K562 (cell line): ENCODE data around the gene ZNHIT2. TPM values are rescaled to one million over a fixed set of nuclear protein-coding genes. Genes with fewer than 3 reads are reported as not detected.

Experiments used
- C11orf30 ChIP-seq: fragments of 450-650 bp; IDR thresholded peaks from 2 replicates; pipeline ENCODE4 v1.6.1; 2016; ENCODE audit warnings: low read depth, mild to moderate bottlenecking
- CHCHD3 ChIP-seq: fragments of 250-450 bp; sonication (Bioruptor Pico); IDR thresholded peaks from 2 replicates; pipeline ENCODE4 v2.1.2; 2022; ENCODE audit warnings: mild to moderate bottlenecking
- GATAD2B ChIP-seq: fragments of 450-650 bp; IDR thresholded peaks from 2 replicates; pipeline ENCODE4 v1.6.1; 2017; ENCODE audit warnings: mild to moderate bottlenecking, borderline replicate concordance
- HNRNPK ChIP-seq: fragments of 200-400 bp; formaldehyde crosslinking; IDR thresholded peaks from one replicate; pipeline ENCODE4 v1.6.1; 2018; ENCODE audit warnings: mild to moderate bottlenecking, low read depth, low read length; ENCODE audit not compliant: poor library complexity, severe bottlenecking
- NBN ChIP-seq: fragments of 450-650 bp; IDR thresholded peaks from 2 replicates; pipeline ENCODE4 v1.6.1; 2016; ENCODE audit warnings: low read depth, mild to moderate bottlenecking
- NCOA4 ChIP-seq: fragments of 450-650 bp; IDR thresholded peaks from 2 replicates; pipeline ENCODE4 v1.6.1; 2018; ENCODE audit warnings: mild to moderate bottlenecking; ENCODE audit not compliant: partially characterized antibody
- NFE2 ChIP-seq: IDR thresholded peaks from 2 replicates; pipeline ENCODE4 v1.6.1; 2014; ENCODE audit warnings: antibody characterized with exemption, low read depth
- NFE2L1 ChIP-seq: fragments of 450-650 bp; IDR thresholded peaks from 2 replicates; pipeline ENCODE4 v1.6.1; 2016; ENCODE audit warnings: missing genetic modification characterization, low read depth, mild to moderate bottlenecking, missing compliant biosample characterization, moderate library complexity, borderline replicate concordance
- NFIX ChIP-seq: fragments of 250-450 bp; sonication (Bioruptor Pico); IDR thresholded peaks from 2 replicates; pipeline ENCODE4 v1.4.0; 2020; ENCODE audit warnings: low read depth, mild to moderate bottlenecking, moderate library complexity
- PCBP1 ChIP-seq: fragments of 200-400 bp; formaldehyde crosslinking; IDR thresholded peaks from 2 replicates; pipeline ENCODE4 v1.6.1; 2018; ENCODE audit warnings: mild to moderate bottlenecking, low read depth, low read length; ENCODE audit not compliant: poor library complexity, severe bottlenecking
- PML ChIP-seq: IDR thresholded peaks from 2 replicates; pipeline ENCODE4 v1.6.1; 2012; ENCODE audit warnings: low read length, inconsistent platforms
- SLC30A9 ChIP-seq: fragments of 250-450 bp; sonication (Bioruptor Pico); IDR thresholded peaks from 2 replicates; pipeline ENCODE4 v1.8.0; 2022; ENCODE audit warnings: mild to moderate bottlenecking, moderate library complexity
- SMAD1 ChIP-seq: fragments of 150-350 bp; IDR thresholded peaks from 2 replicates; pipeline ENCODE4 v1.6.1; 2014; ENCODE audit warnings: low read length, low read depth; ENCODE audit not compliant: partially characterized antibody
- SNIP1 ChIP-seq: fragments of 450-650 bp; IDR thresholded peaks from 2 replicates; pipeline ENCODE4 v1.7.1; 2017; ENCODE audit warnings: low read depth, mild to moderate bottlenecking
- SOX6 ChIP-seq: fragments of 450-650 bp; IDR thresholded peaks from 2 replicates; pipeline ENCODE4 v1.6.1; 2014; ENCODE audit warnings: mild to moderate bottlenecking
- SP1 ChIP-seq: sonication (generic); formaldehyde crosslinking; IDR thresholded peaks from 2 replicates; pipeline ENCODE4 v1.8.1; 2022; ENCODE audit warnings: mild to moderate bottlenecking, missing genetic modification reagents
- ZNF561 ChIP-seq: fragments of 450-650 bp; formaldehyde crosslinking; conservative IDR thresholded peaks from 2 replicates; pipeline ENCODE4 v1.4.0; 2020; ENCODE audit warnings: mild to moderate bottlenecking, moderate library complexity
- ZNF717 ChIP-seq: fragments of 250-450 bp; sonication (Bioruptor Pico); IDR thresholded peaks from 2 replicates; pipeline ENCODE4 v1.5.0; 2021
- polyA plus RNA-seq, 8 experiments: library from polyadenylated mRNA; depleted of rRNA in 4 of 8; stranded (reverse) in 5 of 8; unstranded in 3 of 8; fragments of >200 nt; fragmentation: Nextera tagmentation in 2 of 8; fragmentation: Illumina TruSeq in 1 of 8; extraction: Ambion mirVana in 2 of 8; extraction: Trizol in 1 of 8; gene quantifications; 2 replicates each; pipeline versions ENCODE4 v1.2.1 to v1.2.3, GENCODE V29; 2011 to 2014; ENCODE audit warnings: inconsistent platforms in 1 of 8, missing spikeins in 1 of 8
- total RNA-seq, 7 experiments: library from RNA; depleted of rRNA in 6 of 7; stranded (reverse); fragments of >200 nt in 6 of 7; fragmentation: Illumina TruSeq in 2 of 7; extraction: Trizol in 2 of 7; gene quantifications; 2 replicates each; pipeline versions ENCODE4 v1.2.1 to v1.2.3, GENCODE V29; 2011 to 2021; ENCODE audit warnings: low replicate concordance in 1 of 7
- TF ChIP-seq, protein P1 (sequence below): fragments of 450-650 bp; formaldehyde crosslinking; IDR thresholded peaks from 2 replicates; pipeline ENCODE4 v1.4.0; 2020; ENCODE audit warnings: mild to moderate bottlenecking, mixed read lengths
- TF ChIP-seq, protein P2 (sequence below): fragments of 250-450 bp; sonication (Bioruptor Pico); IDR thresholded peaks from 2 replicates; pipeline ENCODE4 v1.5.0; 2021
- TF ChIP-seq, protein P3 (sequence below): fragments of 450-650 bp; IDR thresholded peaks from 2 replicates; pipeline ENCODE4 v1.6.1; 2018; ENCODE audit warnings: mild to moderate bottlenecking, low read depth; ENCODE audit not compliant: partially characterized antibody
- TF ChIP-seq, protein P4 (sequence below): sonication (generic); formaldehyde crosslinking; IDR thresholded peaks from 2 replicates; pipeline ENCODE4 v1.8.1; 2022; ENCODE audit warnings: missing genetic modification reagents
- TF ChIP-seq, protein P5 (sequence below): fragments of 250-450 bp; sonication (Bioruptor Pico); IDR thresholded peaks from 2 replicates; pipeline ENCODE4 v1.8.0; 2022; ENCODE audit warnings: moderate library complexity, mild to moderate bottlenecking, inconsistent platforms

ZNHIT2 gene
- total and polyA plus RNA-seq, 9 of the 15 experiments (the other 6 are each of a cell fraction or from before 2014, with no cell fraction given), result 0.08 to 39.0 (median 2.5) TPM

DNA sequence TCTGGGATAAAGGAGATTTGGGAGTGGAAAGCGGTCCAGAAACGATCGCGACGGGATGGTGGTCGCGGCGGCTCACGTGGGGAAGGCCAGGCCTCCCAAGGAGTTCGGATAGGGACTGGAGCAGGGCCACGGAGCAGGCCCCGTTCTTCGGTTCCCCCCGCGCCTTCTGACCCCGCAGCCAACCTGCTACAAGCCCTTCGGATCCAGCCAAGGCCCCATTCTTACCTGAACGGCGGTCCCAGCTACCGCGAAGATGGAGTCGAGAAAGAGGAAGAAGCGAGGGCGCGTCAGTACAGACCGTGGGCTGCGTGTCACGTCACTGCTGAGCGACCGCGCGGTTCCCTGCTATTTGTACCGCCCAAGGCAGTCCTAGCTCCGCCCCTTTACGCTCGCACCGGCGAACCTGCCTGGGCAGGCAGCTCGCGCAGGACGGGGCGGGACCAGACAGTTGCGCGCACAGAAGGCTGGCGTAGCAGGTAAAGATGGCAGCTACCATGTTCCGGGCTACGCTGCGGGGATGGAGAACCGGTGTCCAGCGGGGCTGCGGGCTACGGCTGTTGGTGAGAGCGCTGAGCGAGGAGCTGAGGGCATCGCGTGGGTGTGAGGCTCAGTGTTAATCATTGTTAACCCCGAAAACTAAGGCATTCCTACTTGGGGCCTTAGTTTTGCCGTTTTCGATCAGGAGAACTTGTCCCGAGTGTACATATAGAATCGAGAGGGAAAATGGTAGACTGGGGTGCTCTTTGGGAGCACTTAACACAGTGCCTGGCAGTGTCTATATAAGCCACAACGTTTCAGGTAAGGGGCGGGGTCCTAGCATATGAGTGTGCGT lies 4.6 kb upstream of the ZNHIT2 start, which contains the start of the genes FAU and MRPL49 (continued):
- TF ChIP-seq, protein P1, sequence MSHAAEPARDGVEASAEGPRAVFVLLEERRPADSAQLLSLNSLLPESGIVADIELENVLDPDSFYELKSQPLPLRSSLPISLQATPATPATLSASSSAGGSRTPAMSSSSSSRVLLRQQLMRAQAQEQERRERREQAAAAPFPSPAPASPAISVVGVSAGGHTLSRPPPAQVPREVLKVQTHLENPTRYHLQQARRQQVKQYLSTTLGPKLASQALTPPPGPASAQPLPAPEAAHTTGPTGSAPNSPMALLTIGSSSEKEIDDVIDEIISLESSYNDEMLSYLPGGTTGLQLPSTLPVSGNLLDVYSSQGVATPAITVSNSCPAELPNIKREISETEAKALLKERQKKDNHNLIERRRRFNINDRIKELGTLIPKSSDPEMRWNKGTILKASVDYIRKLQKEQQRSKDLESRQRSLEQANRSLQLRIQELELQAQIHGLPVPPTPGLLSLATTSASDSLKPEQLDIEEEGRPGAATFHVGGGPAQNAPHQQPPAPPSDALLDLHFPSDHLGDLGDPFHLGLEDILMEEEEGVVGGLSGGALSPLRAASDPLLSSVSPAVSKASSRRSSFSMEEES, result no peak
- TF ChIP-seq, protein P2, sequence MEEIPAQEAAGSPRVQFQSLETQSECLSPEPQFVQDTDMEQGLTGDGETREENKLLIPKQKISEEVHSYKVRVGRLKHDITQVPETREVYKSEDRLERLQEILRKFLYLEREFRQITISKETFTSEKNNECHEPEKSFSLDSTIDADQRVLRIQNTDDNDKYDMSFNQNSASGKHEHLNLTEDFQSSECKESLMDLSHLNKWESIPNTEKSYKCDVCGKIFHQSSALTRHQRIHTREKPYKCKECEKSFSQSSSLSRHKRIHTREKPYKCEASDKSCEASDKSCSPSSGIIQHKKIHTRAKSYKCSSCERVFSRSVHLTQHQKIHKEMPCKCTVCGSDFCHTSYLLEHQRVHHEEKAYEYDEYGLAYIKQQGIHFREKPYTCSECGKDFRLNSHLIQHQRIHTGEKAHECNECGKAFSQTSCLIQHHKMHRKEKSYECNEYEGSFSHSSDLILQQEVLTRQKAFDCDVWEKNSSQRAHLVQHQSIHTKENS (CRISPR knock-in tag), result no peak
- TF ChIP-seq GATAD2B (no peak), SP1 (CRISPR knock-in tag) (peak; percentile 98), PCBP1 (no peak), ZNF717 (CRISPR knock-in tag) (no peak), C11orf30 (peak; percentile 96), NFE2L1 (no peak), NCOA4 (no peak), HNRNPK (no peak), ZNF561 (no peak), SOX6 (peak; percentile 12; the same call in 1 of the 2 replicates), NBN (peak; percentile 35; the same call in 1 of the 2 replicates), SMAD1 (peak; percentile 76), SNIP1 (no peak), NFE2 (peak; percentile 34; the same call in 1 of the 2 replicates), CHCHD3 (CRISPR knock-in tag) (no peak), NFIX (CRISPR knock-in tag) (no peak), SLC30A9 (CRISPR knock-in tag) (no peak), PML (peak; percentile 79)
- TF ChIP-seq, protein P3, sequence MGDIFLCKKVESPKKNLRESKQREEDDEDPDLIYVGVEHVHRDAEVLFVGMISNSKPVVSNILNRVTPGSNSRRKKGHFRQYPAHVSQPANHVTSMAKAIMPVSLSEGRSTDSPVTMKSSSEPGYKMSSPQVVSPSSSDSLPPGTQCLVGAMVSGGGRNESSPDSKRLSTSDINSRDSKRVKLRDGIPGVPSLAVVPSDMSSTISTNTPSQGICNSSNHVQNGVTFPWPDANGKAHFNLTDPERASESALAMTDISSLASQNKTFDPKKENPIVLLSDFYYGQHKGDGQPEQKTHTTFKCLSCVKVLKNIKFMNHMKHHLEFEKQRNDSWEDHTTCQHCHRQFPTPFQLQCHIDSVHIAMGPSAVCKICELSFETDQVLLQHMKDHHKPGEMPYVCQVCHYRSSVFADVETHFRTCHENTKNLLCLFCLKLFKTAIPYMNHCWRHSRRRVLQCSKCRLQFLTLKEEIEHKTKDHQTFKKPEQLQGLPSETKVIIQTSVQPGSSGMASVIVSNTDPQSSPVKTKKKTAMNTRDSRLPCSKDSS, result no peak
- TF ChIP-seq, protein P4, sequence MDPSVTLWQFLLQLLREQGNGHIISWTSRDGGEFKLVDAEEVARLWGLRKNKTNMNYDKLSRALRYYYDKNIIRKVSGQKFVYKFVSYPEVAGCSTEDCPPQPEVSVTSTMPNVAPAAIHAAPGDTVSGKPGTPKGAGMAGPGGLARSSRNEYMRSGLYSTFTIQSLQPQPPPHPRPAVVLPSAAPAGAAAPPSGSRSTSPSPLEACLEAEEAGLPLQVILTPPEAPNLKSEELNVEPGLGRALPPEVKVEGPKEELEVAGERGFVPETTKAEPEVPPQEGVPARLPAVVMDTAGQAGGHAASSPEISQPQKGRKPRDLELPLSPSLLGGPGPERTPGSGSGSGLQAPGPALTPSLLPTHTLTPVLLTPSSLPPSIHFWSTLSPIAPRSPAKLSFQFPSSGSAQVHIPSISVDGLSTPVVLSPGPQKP (CRISPR knock-in tag), result no peak
- TF ChIP-seq, protein P5, sequence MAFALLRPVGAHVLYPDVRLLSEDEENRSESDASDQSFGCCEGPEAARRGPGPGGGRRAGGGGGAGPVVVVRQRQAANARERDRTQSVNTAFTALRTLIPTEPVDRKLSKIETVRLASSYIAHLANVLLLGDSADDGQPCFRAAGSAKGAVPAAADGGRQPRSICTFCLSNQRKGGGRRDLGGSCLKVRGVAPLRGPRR (CRISPR knock-in tag), result no peak
